ENCODE measurements around the gene BST1. TPM values are rescaled to one million over a fixed set of nuclear protein-coding genes. Genes with fewer than 3 reads are reported as not detected.

Gene BST1
- total RNA-seq, 3 donors from 2014 or later = 4.7 to 14.6 (median 6.9) TPM

DNA sequence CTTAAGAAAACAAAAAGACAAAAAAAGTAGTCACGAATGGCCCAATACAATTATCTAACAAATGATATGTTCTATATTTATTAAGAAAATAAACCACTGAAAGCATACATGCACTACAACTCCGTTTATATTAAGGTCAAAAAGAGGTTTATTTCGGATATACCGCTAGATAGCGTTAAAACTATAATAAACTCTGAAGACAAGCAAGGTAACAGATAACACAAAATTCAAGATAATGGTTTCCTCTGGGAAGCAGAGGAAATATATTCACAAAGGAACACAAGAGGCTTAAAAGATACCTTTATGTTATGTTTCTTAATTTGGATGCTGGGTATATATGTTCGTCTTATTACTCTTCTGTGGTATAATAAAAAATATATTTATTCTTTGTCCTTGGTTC, 26.0 kb upstream of the BST1 start:
- ATAC-seq (no peak), DNase-seq (no peak)
- no peaks in the 10 kb centered on the region for H3K4me1 ChIP-seq (ENCODE audit: low read depth)
- intact Hi-C loops (cut with DNase I, micrococcal nuclease) = no loop called here
- no peaks in the 10 kb centered on the region for H3K36me3 ChIP-seq (ENCODE audit: low read depth)
- no peaks in the 10 kb centered on the region for H3K9me3 ChIP-seq
- no peak overlapping the region for H3K4me3 ChIP-seq
- TF ChIP-seq, protein P1, sequence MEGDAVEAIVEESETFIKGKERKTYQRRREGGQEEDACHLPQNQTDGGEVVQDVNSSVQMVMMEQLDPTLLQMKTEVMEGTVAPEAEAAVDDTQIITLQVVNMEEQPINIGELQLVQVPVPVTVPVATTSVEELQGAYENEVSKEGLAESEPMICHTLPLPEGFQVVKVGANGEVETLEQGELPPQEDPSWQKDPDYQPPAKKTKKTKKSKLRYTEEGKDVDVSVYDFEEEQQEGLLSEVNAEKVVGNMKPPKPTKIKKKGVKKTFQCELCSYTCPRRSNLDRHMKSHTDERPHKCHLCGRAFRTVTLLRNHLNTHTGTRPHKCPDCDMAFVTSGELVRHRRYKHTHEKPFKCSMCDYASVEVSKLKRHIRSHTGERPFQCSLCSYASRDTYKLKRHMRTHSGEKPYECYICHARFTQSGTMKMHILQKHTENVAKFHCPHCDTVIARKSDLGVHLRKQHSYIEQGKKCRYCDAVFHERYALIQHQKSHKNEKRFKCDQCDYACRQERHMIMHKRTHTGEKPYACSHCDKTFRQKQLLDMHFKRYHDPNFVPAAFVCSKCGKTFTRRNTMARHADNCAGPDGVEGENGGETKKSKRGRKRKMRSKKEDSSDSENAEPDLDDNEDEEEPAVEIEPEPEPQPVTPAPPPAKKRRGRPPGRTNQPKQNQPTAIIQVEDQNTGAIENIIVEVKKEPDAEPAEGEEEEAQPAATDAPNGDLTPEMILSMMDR (IDR thresholded peaks at IDR 0.05) = no peak

DNA sequence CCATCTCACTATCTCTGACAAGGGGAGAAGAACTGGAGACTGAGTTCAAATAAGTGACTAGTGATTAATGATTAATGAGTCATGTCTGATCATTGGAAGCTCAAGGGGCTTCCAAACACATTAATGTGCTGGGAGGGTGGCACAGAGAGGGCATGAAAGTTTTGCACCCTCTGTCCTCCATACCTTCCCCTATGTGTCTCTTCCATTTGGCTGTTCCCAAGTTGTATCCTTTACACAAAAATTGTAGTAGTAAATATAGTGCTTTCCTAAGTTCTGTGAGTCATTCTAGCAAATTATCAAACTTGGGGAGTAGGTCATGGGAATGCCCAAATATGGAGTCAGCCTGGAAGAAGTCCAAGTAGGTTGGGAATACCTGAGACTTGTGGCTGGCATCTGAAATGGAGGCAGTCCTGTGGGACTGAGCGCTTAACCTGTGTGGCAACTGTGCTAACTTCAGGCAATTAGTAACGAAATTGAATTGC, 25.3 kb upstream of the BST1 start:
- Histone ChIP-seq H3K9me3 (no peaks in the 10 kb centered on the region), H3K36me3 (ENCODE audit: low read depth) (no peaks in the 10 kb centered on the region), H3K4me1 (ENCODE audit: low read depth) (no peaks in the 10 kb centered on the region), H3K4me3 (no peak overlapping the region)
- DNase-seq (peak in 1 of 3 donors; percentile 45), ATAC-seq (peak; percentile 39)
- intact Hi-C loops (cut with DNase I, micrococcal nuclease) = no loop called here
- TF ChIP-seq, protein P1 (IDR thresholded peaks at IDR 0.05) = no peak

DNA sequence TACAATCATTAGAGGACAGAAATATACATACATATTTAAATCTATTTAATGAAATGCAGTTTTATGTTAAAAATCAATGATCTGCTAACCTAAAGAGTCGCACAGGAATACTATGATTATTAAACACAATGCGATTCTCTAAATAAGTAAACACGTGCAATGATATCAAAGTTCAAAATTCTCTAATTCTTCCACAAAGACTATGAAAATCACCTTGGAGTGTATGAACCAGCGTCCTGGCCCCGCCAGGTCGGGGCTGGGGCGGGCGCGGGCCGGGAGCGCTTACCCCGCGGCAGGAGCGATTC, 21.8 kb upstream of the BST1 start:
- Histone ChIP-seq H3K4me3 (peak overlapping the region; percentile 64), H3K9me3 (no peaks in the 10 kb centered on the region), H3K36me3 (ENCODE audit: low read depth) (peaks cover under 1% of the 10 kb centered on the region), H3K4me1 (ENCODE audit: low read depth) (peaks cover 13% of the 10 kb centered on the region)
- no peak for DNase-seq
- TF ChIP-seq, protein P1 (IDR thresholded peaks at IDR 0.05) = no peak
- no peak for ATAC-seq
- intact Hi-C loops (cut with DNase I, micrococcal nuclease) = no loop called here

DNA sequence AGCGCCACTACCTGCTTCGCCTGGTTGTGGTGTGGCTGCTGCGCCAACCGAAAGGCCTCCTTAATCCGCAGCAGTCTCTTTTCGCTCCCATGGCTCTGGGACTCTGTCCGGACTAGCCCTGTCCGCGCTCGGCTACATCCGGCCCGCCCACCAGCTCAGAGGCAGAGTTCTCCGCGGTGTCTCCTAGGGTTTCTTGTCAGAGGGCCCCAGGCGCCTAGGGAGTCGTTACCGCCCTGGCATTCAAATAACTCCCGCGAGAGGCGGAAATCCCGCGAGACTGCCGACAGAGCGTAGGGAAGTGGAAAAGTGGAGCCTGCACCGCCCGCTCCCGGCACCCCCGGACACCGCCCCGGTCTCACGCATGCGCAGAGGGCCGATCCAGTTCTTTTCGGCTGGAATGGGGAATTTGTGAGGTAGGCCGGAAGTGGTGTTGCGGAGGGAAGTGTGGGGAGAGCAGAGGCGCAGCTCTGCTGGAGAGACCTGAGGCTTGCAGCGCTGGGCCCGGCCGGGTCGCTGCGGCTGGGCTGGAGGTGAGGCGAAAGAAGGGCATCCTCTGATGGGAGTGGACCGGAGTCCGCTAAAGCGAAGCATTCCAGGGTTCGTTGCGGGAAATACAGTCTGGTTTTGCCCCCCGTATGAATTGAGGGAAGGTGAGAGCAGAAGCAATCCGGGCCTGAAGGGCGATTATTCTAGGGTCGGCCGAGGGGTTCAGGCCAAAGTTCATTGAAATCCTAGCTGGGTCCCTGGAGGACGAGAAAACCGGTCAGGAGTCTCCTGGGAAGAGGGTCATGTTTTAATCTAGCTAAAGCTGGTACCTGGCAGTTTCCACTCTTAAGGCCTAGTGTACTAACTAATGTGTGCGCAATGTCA, 21.3 kb upstream of the BST1 start, which contains the start of gene FAM200B:
TSS of gene FAM200B (plus strand) at position 456 of the 870 bp plus-strand sequence. CDS start 5,151 bp downstream, outside the sequence.
- DNase-seq = peak; percentile 99 to 100 (median 100)
- ATAC-seq = peak; percentile 95
- Histone ChIP-seq H3K9me3 (no peaks in the 10 kb centered on the region), H3K4me3 (peak within 1 kb of the TSS; percentile 64), H3K4me1 (ENCODE audit: low read depth) (peaks cover 13% of the 10 kb centered on the region), H3K36me3 (ENCODE audit: low read depth) (peaks cover 6% of the 10 kb centered on the region)
- intact Hi-C loops (cut with DNase I, micrococcal nuclease) = no loop called here
- TF ChIP-seq, protein P1 (IDR thresholded peaks at IDR 0.05) = no peak

DNA sequence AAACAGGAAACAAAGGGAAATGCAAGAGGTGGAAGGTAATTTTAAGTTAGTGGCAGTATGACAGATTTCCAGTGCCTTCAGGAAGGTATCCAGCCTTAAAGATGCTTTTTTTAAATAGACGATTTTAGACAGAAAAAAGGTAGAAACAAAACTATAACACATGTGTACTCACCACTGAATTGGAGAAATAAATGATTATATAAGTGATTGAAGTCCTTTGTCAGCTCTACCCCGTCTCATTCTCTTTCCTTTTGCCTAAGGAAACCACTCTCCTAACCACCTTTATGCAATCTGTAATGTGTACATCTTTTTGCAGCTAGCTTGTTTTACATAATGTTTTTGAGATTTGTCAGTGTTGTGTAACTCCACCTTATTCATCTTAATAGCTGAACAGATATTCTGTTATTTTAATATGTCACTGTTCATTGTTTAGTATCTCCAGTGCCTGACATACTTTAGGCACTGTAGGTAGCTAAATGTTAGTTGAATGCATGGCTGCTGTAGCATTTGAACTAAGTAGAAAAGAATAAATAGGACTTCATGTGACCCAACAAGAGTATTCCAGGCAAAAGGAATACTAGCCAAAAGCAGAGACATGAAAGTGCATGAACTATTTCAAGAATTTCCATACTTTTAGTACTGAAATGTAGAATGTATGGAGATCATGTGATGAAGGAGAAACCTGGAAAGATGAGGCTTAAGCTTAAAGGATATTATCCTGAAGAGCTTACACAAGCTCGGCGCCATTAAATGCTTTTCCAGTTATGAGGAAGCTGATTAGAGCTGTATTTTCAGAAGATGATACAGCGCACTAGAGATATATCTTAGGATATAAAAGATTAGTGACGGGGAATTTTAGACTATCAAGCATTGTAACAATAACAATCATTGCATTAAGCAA, 20.4 kb upstream of the BST1 start:
- H3K36me3 ChIP-seq (ENCODE audit: low read depth) = peaks cover 6% of the 10 kb centered on the region
- intact Hi-C loops (cut with DNase I, micrococcal nuclease) = no loop called here
- TF ChIP-seq, protein P1 (IDR thresholded peaks at IDR 0.05) = no peak
- peak overlapping the region; percentile 64 for H3K4me3 ChIP-seq
- DNase-seq (no peak), ATAC-seq (no peak)
- H3K9me3 ChIP-seq = no peaks in the 10 kb centered on the region
- H3K4me1 ChIP-seq (ENCODE audit: low read depth) = peaks cover 13% of the 10 kb centered on the region

Measured in mucosa of descending colon (tissue), 3 donors.